ENCODE results near the gene GRID1. TPM values are rescaled to one million over a fixed set of nuclear protein-coding genes. Genes with fewer than 3 reads are reported as not detected.

Gene GRID1
- total RNA-seq, 1 donor from 2014 or later: 9.2 TPM

DNA sequence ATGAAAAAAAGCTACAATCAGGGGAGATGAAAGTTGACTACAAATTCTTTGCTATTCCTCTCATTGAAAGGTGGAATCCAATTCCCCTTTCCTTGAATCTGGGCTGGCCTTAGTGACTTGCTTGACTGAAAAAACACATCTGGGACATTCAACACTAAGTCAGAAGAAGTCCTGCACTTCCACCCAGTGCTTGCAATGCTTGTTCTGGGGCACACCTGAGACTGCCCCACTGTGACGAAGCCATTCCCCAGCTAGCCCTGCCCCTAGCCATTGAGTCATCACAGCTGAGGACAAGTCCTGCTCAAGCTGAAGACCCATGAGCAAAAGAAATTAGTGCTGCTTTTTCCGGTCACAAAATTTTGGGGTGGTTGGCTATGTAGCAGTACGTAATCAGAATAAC, 19.2 kb upstream of the GRID1 start:
- H3K4me3 Mint-ChIP-seq: no peak overlapping the region
- H3K9me3 Mint-ChIP-seq: no peaks in the 10 kb centered on the region
- peaks cover 56% of the 10 kb centered on the region for H3K27me3 Mint-ChIP-seq
- H3K36me3 Mint-ChIP-seq: no peaks in the 10 kb centered on the region
- H3K4me1 Mint-ChIP-seq (ENCODE audit: unreplicated experiment): peaks cover 17% of the 10 kb centered on the region
- no peak for DNase-seq (ENCODE audit: extremely low spot score, unreplicated experiment)
- H3K27ac Mint-ChIP-seq: no peak overlapping the region
- TF ChIP-seq, protein P1, sequence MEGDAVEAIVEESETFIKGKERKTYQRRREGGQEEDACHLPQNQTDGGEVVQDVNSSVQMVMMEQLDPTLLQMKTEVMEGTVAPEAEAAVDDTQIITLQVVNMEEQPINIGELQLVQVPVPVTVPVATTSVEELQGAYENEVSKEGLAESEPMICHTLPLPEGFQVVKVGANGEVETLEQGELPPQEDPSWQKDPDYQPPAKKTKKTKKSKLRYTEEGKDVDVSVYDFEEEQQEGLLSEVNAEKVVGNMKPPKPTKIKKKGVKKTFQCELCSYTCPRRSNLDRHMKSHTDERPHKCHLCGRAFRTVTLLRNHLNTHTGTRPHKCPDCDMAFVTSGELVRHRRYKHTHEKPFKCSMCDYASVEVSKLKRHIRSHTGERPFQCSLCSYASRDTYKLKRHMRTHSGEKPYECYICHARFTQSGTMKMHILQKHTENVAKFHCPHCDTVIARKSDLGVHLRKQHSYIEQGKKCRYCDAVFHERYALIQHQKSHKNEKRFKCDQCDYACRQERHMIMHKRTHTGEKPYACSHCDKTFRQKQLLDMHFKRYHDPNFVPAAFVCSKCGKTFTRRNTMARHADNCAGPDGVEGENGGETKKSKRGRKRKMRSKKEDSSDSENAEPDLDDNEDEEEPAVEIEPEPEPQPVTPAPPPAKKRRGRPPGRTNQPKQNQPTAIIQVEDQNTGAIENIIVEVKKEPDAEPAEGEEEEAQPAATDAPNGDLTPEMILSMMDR (conservative IDR thresholded peaks at IDR 0.05): no peak

DNA sequence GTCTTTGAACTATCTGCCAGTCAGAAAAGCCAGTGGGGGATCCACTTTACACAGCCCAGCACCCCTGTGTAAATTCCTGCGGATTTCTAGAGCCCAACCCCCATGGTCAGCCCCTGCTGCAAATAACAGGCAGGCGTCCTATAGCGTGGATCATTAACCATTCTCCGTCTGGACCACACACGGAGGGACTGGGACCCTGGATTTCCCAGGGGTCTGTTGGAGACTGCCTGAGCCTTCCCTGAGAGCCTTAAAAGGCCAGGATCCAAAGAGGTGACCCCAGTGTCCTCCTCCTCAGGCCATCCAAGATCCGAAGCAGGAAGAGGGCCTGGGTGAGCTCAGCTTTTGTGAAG, 11.2 kb upstream of the GRID1 start:
- Mint-ChIP-seq H3K9me3 (no peaks in the 10 kb centered on the region), H3K27ac (no peak overlapping the region), H3K4me3 (no peak overlapping the region), H3K36me3 (no peaks in the 10 kb centered on the region), H3K27me3 (peaks cover 47% of the 10 kb centered on the region), H3K4me1 (ENCODE audit: unreplicated experiment) (peaks cover 8% of the 10 kb centered on the region)
- peak; percentile 58 for DNase-seq (ENCODE audit: extremely low spot score, unreplicated experiment)
- TF ChIP-seq, protein P1 (conservative IDR thresholded peaks at IDR 0.05): no peak

DNA sequence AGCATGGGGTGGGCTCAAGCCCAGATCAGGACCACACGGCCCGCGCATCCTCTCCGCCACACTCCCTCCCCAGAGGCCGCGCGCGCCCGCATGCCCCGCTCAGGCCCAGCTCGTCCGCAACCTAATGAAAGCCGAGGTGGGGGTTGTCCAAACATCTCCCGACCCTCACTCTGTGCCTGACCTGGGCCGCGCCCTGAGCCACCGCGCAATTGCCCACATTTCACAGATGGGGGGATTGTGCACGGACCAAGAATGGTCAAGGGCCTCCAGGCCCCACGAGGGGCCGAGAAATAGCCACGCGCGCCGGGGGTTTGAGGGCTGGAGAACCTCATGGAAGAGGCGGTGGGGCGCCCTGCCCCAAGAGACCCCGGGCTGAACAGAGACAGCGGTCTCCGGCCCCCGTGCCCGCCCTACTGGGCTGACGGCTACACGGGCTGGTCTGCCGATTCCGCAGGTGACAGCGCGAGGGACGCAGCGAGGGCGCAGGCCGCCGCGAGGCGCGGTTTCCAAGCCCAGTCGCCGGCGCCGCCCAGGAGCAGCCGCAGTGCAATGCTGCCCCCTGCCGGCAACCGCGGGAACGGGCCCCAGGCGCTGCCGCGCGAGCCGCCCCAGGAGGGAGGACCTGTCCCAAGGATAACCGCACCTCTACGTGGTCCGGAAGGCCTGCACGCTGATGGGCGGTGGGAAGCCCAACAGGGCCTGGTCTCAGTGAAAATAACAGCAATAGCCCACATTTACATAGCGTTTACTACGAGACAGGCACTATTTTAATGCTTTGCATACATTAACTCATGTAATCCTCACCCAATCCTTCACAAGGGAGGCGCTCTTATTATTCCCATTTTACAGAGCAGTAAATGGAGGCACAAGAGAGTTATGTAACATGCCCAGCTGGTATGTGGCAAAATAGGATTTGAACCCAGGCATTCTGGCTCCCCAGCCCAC, 10.5 kb upstream of the GRID1 start:
- Mint-ChIP-seq H3K9me3 (no peaks in the 10 kb centered on the region), H3K36me3 (no peaks in the 10 kb centered on the region), H3K27me3 (peaks cover 52% of the 10 kb centered on the region), H3K4me1 (ENCODE audit: unreplicated experiment) (peaks cover 8% of the 10 kb centered on the region), H3K27ac (no peak overlapping the region), H3K4me3 (no peak overlapping the region)
- DNase-seq (ENCODE audit: extremely low spot score, unreplicated experiment): peak; percentile 93
- TF ChIP-seq, protein P1 (conservative IDR thresholded peaks at IDR 0.05): peak; percentile 100

DNA sequence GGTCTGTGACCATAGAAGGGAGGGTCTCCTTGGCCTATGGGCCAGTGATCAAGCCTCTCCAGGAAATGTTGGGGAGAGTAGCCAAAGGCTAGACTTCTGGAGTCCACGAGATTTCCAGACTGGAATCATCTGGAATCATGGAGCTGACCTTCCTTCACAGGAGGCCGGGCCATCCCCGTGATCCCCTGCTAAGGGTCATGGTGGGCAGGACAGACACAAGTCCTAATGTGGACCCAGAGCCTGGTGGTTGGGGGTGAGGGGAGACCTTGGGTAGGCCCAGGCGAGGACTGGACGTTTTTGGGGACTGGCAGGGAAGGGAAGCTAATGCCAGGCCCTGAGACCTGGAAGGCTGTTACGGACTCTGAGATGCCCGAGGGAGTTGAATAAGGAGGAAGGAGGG, 9.8 kb upstream of the GRID1 start:
- Mint-ChIP-seq H3K4me3 (no peak overlapping the region), H3K36me3 (no peaks in the 10 kb centered on the region), H3K27ac (no peak overlapping the region), H3K4me1 (ENCODE audit: unreplicated experiment) (peaks cover 3% of the 10 kb centered on the region), H3K27me3 (peaks cover 56% of the 10 kb centered on the region), H3K9me3 (no peaks in the 10 kb centered on the region)
- peak; percentile 52 for DNase-seq (ENCODE audit: extremely low spot score, unreplicated experiment)
- TF ChIP-seq, protein P1 (conservative IDR thresholded peaks at IDR 0.05): no peak

DNA sequence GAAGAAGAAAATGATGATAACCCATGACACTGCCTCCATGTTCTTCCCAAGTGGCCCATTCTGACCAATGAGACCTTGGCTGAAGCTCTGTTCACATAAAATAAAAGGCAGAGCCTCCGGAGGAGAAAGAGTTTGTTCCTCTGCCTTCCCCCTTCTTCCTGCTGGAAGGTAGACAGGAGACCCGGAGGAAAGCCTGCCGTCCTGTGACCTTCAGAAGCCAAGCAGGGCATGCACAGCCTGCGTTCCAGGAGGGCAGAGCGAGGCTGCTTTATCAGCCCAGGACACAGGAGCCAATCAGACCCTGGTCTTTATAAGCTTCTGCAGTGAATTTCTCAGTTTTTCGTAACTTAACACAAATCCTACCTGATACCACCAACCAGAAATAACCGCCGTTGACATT, 8.6 kb upstream of the GRID1 start:
- Mint-ChIP-seq H3K4me3 (no peak overlapping the region), H3K4me1 (ENCODE audit: unreplicated experiment) (no peaks in the 10 kb centered on the region), H3K9me3 (no peaks in the 10 kb centered on the region), H3K27ac (no peak overlapping the region), H3K36me3 (no peaks in the 10 kb centered on the region), H3K27me3 (peaks cover 59% of the 10 kb centered on the region)
- peak; percentile 40 for DNase-seq (ENCODE audit: extremely low spot score, unreplicated experiment)
- TF ChIP-seq, protein P1 (conservative IDR thresholded peaks at IDR 0.05): no peak

Measured in type B pancreatic cell (in vitro differentiated cells).